SK-N-SH treated with all-trans-retinoic acid at 6 μM for 48 hours (cell line): ENCODE measurements around the gene SFT2D3.

Experiments
- ATAC-seq: fragments of 200-7000 bp; cut with Tn5 transposase; 3 replicates; pipeline ENCODE4 v1.9.1; 2020; ENCODE audit warnings: mild to moderate bottlenecking, moderate library complexity
- BACH2 ChIP-seq: fragments of 250-450 bp; sonication (Bioruptor Pico); IDR thresholded peaks from 2 replicates; pipeline ENCODE4 v1.9.0; 2021; ENCODE audit warnings: mild to moderate bottlenecking, borderline replicate concordance
- CREB5 ChIP-seq: fragments of 250-450 bp; sonication (Bioruptor Pico); IDR thresholded peaks from 2 replicates; pipeline ENCODE4 v1.5.1; 2020; ENCODE audit warnings: low read depth, mild to moderate bottlenecking, moderate library complexity
- CSDC2 ChIP-seq: fragments of 250-450 bp; sonication (Bioruptor Pico); IDR thresholded peaks from 2 replicates; pipeline ENCODE4 v1.5.0; 2020; ENCODE audit warnings: mild to moderate bottlenecking, moderate library complexity
- CSRNP3 ChIP-seq: fragments of 250-450 bp; sonication (Bioruptor Pico); IDR thresholded peaks from 2 replicates; pipeline ENCODE4 v1.5.1; 2021; ENCODE audit warnings: mild to moderate bottlenecking, moderate library complexity
- ESRRG ChIP-seq: fragments of 250-450 bp; sonication (Bioruptor Pico); IDR thresholded peaks from 2 replicates; pipeline ENCODE4 v1.6.1; 2021; ENCODE audit warnings: mild to moderate bottlenecking
- GLIS3 ChIP-seq: fragments of 250-450 bp; sonication (Bioruptor Pico); IDR thresholded peaks from 2 replicates; pipeline ENCODE4 v1.5.0; 2020; ENCODE audit warnings: mild to moderate bottlenecking, moderate library complexity
- OSR1 ChIP-seq: fragments of 250-450 bp; sonication (Bioruptor Pico); IDR thresholded peaks from 2 replicates; pipeline ENCODE4 v1.8.0; 2022; ENCODE audit warnings: moderate library complexity, mild to moderate bottlenecking, inconsistent platforms
- PATZ1 ChIP-seq: fragments of 250-450 bp; sonication (Bioruptor Pico); IDR thresholded peaks from 2 replicates; pipeline ENCODE4 v1.8.0; 2020; ENCODE audit warnings: mild to moderate bottlenecking, moderate library complexity, borderline replicate concordance
- POU6F1 ChIP-seq: fragments of 250-450 bp; sonication (Bioruptor Pico); IDR thresholded peaks from 2 replicates; pipeline ENCODE4 v1.8.0; 2021; ENCODE audit warnings: low read depth, mild to moderate bottlenecking, moderate library complexity, borderline replicate concordance
- PPARA ChIP-seq: fragments of 250-450 bp; sonication (Bioruptor Pico); IDR thresholded peaks from 2 replicates; pipeline ENCODE4 v1.5.0; 2020; ENCODE audit warnings: mild to moderate bottlenecking, borderline replicate concordance
- RARB ChIP-seq: fragments of 250-450 bp; sonication (Bioruptor Pico); IDR thresholded peaks from 2 replicates; pipeline ENCODE4 v1.8.0; 2021; ENCODE audit warnings: mild to moderate bottlenecking, moderate library complexity
- SNAI2 ChIP-seq: fragments of 250-450 bp; sonication (Bioruptor Pico); IDR thresholded peaks from 2 replicates; pipeline ENCODE4 v1.5.0; 2020; ENCODE audit warnings: mild to moderate bottlenecking, moderate library complexity
- TCF4 ChIP-seq: fragments of 250-450 bp; sonication (Bioruptor Pico); IDR thresholded peaks from 2 replicates; pipeline ENCODE4 v1.8.0; 2021; ENCODE audit warnings: mild to moderate bottlenecking, moderate library complexity, borderline replicate concordance
- TOX ChIP-seq: fragments of 250-450 bp; sonication (Bioruptor Pico); IDR thresholded peaks from 2 replicates; pipeline ENCODE4 v1.8.0; 2021; ENCODE audit warnings: mild to moderate bottlenecking, moderate library complexity, borderline replicate concordance
- TSHZ2 ChIP-seq: fragments of 250-450 bp; sonication (Bioruptor Pico); IDR thresholded peaks from 2 replicates; pipeline ENCODE4 v1.5.0; 2020; ENCODE audit warnings: mild to moderate bottlenecking, moderate library complexity
- ZC3H10 ChIP-seq: fragments of 250-450 bp; sonication (Bioruptor Pico); IDR thresholded peaks from 2 replicates; pipeline ENCODE4 v1.5.1; 2021; ENCODE audit warnings: mild to moderate bottlenecking, moderate library complexity
- ZFP3 ChIP-seq: fragments of 250-450 bp; sonication (Bioruptor Pico); IDR thresholded peaks from 2 replicates; pipeline ENCODE4 v1.5.0; 2020; ENCODE audit warnings: mild to moderate bottlenecking, moderate library complexity
- ZFP30 ChIP-seq: fragments of 450-650 bp; formaldehyde crosslinking; IDR thresholded peaks from 2 replicates; pipeline ENCODE4 v1.5.0; 2022; ENCODE audit warnings: mild to moderate bottlenecking, moderate library complexity
- ZNF565 ChIP-seq: fragments of 450-650 bp; formaldehyde crosslinking; conservative IDR thresholded peaks from 2 replicates; pipeline ENCODE4 v1.5.0; 2020; ENCODE audit warnings: low read depth, mild to moderate bottlenecking, moderate library complexity
- ZNF70 ChIP-seq: fragments of 450-650 bp; formaldehyde crosslinking; IDR thresholded peaks from 2 replicates; pipeline ENCODE4 v1.5.0; 2020; ENCODE audit warnings: mild to moderate bottlenecking, moderate library complexity
- ZNF8 ChIP-seq: fragments of 450-650 bp; formaldehyde crosslinking; IDR thresholded peaks from 2 replicates; pipeline ENCODE4 v1.5.0; 2020; ENCODE audit warnings: mild to moderate bottlenecking, moderate library complexity

SFT2D3 gene

GRCh38 chr2:127664065-127664894 lies 37.0 kb upstream of the SFT2D3 start:
- no peak for TF ChIP-seq OSR1
- no peak for TF ChIP-seq GLIS3
- TF ChIP-seq TCF4 (CRISPR knock-in tag): no peak
- no peak for TF ChIP-seq ZFP3 (CRISPR knock-in tag)
- no peak for TF ChIP-seq TSHZ2
- TF ChIP-seq TOX: no peak
- no peak for TF ChIP-seq POU6F1 (CRISPR knock-in tag)
- TF ChIP-seq SNAI2 (CRISPR knock-in tag): no peak
- TF ChIP-seq CSRNP3 (CRISPR knock-in tag): no peak
- no peak for TF ChIP-seq BACH2 (CRISPR knock-in tag)
- TF ChIP-seq RARB (CRISPR knock-in tag): no peak
- TF ChIP-seq ZC3H10 (CRISPR knock-in tag): no peak
- no peak for TF ChIP-seq ZNF565 (CRISPR knock-in tag)
- TF ChIP-seq ESRRG: no peak
- TF ChIP-seq CREB5 (CRISPR knock-in tag): no peak
- TF ChIP-seq CSDC2: no peak
- no peak for TF ChIP-seq PPARA
- TF ChIP-seq ZNF8: no peak
- no peak for TF ChIP-seq ZFP30
- no peak for ATAC-seq

GRCh38 chr2:127664895-127665225 lies 36.4 kb upstream of the SFT2D3 start:
- no peak for ATAC-seq
- TF ChIP-seq PPARA (no peak), ZNF8 (no peak)

- no peak for ATAC-seq
- no peak for TF ChIP-seq BACH2 (CRISPR knock-in tag)
Observed at GRCh38 chr2:127665267-127665893, 35.9 kb upstream of the SFT2D3 start.

GRCh38 chr2:127669056-127669455 lies 32.2 kb upstream of the SFT2D3 start:
- ATAC-seq: no peak
- TF ChIP-seq ZNF8 (no peak), ZC3H10 (CRISPR knock-in tag) (no peak), OSR1 (no peak), CREB5 (CRISPR knock-in tag) (no peak), ZNF70 (no peak), BACH2 (CRISPR knock-in tag) (no peak), ZNF565 (CRISPR knock-in tag) (no peak), GLIS3 (no peak), CSRNP3 (CRISPR knock-in tag) (no peak), TCF4 (CRISPR knock-in tag) (no peak), PATZ1 (CRISPR knock-in tag) (no peak), ZFP3 (CRISPR knock-in tag) (no peak), RARB (CRISPR knock-in tag) (no peak)
